NCI-H1436 treated with DMSO at 0.1 percent for 48 hours (cell line): ENCODE data around the gene KSR2.

Experiments
- DNase-seq: peaks from one replicate; lab custom pipeline; 2025; lab: John Stamatoyannopoulos, UW

The KSR2 gene

GRCh38 chr12:117622741-117623140, 346.0 kb downstream of the KSR2 start:
- DNase-seq: no peak

DNA sequence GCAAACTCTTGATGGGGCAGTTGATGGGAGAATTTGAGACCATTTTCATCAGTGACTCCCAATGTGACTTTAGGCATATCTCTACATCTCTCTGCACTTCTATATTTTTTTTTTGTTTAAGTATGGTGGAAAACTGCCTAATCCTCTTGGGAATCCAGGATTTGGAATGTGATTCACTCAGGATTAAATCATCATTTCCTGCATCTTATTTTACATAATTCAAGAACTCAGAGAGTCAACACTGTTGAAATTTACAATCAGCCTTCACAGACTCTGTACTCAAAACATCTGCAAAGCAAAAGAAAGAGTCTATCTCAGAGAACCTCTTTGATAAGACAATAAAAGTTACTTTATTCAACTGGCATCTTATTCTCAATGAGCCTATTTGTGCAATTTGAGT, 346.7 kb downstream of the KSR2 start:
- no peak for DNase-seq

DNA sequence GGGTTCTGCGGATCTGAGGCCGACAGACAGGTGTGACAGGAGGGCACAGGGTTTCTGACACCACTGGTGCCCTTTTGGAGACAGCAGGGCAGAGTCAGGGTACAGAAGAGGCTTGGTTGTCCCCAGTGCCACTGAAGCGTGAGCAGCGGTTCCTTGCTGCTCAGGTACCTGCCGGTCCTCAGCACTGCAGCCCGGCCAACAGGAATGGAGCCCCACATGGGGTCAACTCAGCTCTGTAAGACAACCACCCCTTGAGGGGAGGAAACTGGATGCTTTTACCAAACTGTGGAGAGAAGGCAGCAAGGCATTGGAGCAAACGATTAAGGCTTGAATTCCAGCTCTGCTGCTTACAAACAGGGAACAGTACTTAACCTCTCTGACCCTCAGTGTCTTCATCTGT, 361.0 kb downstream of the KSR2 start:
- DNase-seq: no peak

DNA sequence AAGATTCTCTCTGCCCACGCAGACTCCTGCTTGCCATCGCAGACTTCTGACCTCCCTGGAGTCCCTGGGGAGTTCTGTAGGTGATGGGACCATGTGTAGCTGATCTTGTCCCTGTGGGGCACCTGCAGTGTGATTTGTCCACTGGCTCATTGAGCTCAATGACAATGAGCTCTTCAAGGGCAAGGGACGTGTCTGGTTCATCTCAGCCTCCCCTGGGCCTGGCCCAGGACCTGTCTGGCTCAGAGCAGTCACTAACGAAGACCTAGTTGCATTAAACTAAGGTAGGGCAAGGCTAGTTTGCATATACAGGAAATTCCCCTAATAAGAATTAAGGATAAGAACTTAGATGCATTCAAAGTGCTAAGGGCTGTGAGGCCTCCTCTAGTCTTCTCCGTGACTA, 361.8 kb downstream of the KSR2 start:
- DNase-seq: no peak

DNA sequence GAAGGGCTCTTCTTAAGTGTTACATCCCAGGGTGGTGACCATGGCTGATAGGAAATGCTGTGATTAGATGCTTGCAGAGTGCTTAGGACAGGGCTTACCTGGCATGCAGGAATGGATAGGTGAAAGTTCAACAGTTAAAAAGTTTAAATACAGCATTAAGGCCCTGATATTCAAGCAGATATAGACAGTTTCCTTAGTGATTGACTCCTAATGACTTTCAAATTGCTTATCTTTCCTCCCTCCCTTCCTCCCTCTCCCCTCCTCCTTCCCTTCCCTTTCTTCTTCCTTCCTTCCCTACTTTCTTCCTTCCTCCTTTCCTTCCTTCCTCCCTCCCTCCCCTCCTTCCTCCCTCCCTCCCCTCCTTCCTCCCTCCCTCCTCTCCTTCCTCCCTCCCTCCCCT, 362.8 kb downstream of the KSR2 start:
- DNase-seq: no peak

GRCh38 chr12:117603316-117604113, 365.3 kb downstream of the KSR2 start:
- DNase-seq: no peak

- DNase-seq: no peak
Observed at GRCh38 chr12:117599849-117600248, 368.9 kb downstream of the KSR2 start.

DNA sequence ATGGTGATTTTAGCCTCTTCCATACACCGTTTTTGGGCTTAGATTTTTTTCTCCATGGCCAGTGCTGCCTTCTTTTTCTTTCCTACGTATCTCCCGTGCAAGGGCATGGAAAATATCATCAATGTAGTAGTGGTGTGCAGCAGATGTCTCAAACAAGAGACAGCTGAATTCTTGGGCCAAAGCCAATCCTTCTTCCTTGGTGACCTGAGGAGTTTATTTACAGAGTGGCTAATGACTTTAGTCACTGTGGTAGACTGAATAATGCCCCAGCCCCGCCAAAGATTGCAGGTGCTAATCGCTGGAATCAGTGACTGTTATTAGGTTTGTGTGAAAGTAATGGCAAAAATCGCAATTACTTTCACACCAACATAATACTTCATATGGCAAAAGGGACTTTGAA, 371.8 kb downstream of the KSR2 start:
- no peak for DNase-seq

- DNase-seq: no peak
Observed at GRCh38 chr12:117595751-117596150, 373.0 kb downstream of the KSR2 start.

DNA sequence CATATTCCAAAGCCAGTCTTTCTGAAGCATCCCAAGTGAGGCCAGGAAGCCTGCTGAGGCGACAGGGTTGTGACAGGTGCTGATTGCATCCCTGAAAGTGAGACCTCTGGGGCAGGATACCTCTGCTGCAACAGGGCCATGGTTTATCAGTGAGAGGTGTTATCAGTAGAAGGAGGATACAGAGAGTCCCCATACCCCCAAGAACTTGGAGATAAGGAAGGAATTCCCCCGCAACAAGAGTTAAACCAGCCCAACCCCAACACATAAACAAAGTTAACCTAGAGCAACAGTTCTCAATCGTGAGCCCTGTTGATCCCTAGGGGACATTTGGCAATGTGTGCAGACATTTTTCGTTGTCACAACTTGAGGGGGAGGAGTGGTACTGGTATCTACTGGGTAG, 374.3 kb downstream of the KSR2 start:
- DNase-seq: no peak

- no peak for DNase-seq
Observed at GRCh38 chr12:117593815-117594400, 374.9 kb downstream of the KSR2 start.

- DNase-seq: no peak
Observed at GRCh38 chr12:117592588-117593305, 376.0 kb downstream of the KSR2 start.

- DNase-seq: no peak
Observed at GRCh38 chr12:117590999-117591398, 377.8 kb downstream of the KSR2 start.

DNA sequence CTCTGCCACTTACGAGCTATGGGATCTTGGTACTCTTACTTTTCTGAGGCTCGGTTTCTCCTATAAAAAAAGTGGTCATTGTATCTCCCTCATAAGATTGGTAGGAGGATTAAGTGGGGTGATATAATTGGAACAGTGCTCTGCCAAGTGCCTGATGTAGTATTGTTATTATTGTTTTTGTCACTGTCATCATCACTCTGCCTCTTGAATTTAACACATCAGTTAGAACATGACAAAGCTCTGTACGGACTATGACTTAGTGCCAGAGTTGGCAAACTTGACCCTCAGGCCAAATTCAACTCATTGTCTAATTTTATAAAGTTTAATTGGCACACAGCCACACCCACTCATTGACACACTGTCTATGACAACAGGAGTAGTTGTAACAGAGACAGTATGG, 378.4 kb downstream of the KSR2 start:
- DNase-seq: no peak

GRCh38 chr12:117589021-117589420, 379.8 kb downstream of the KSR2 start:
- no peak for DNase-seq

DNA sequence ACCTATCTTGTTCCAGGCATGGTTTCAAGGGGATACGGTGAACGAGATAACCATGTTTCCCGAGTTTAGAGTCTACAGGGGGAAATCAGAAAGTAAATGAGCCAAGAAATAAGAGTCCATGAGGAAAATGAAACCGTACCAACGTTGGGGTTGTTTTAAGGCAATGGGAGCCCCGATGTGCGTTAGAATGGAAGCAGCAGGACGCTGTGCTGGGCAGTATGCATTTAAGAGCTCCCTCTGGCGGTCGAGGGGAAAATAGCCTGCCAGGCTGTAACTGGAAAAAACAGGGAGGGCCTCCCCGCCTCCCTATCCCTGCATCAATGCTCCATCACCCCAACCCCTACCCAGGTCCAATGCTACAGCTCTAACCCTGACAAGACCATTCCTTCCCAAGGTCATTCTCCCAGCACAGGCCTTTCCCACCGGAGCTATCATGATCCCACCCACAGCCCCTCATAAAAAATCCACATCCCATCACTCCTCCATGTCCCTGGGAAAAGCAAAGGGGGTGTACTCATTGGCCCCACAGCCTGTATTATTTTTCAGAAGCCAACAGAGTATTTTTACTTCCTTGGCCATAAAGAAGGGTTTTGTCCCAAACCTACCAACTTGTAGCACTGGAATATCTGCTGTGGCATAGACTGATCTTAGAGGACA, 381.0 kb downstream of the KSR2 start:
- DNase-seq: no peak

GRCh38 chr12:117583677-117584225, 385.0 kb downstream of the KSR2 start:
- no peak for DNase-seq

DNA sequence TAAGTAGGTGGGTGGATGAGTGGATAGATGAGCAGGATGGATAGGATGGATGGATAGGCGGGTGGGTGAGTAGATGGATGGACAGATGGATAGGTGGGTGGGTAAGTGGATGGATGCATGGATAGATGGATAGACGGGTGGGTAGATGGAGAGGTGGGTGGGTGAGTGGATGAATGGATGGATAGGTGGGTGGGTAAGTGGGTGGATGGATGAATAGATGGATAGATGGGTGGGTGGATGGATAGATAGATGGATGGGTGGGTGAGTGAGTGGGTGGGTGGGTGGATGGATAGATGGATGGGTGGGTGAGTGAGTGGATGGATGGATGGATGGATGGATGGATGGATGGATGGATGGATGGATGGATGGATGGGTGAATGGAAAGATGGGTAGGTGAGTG, 385.7 kb downstream of the KSR2 start:
- no peak for DNase-seq

- DNase-seq: no peak
Observed at GRCh38 chr12:117582135-117582784, 386.5 kb downstream of the KSR2 start.

DNA sequence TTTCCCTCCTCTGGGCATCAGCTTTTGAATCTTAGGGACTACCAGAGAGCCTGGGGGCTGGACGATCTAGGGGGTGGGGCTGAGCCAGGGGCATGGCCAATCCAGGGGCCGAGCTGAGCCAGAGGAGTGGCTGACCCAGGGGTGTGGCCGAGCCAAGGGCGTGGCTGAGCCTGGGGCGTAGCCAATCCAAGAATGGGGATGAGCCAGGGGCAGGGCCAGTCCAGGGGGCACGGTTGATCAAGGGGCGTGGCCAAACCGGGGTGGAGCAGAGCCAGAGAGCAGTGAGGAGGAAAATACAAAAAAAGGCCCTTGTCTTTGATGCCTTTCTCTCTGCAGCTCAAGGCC, 388.1 kb downstream of the KSR2 start:
- DNase-seq: no peak

GRCh38 chr12:117580015-117580717, 388.6 kb downstream of the KSR2 start:
- no peak for DNase-seq
